RPMI7951 (cell line): Measurements from ENCODE around the gene DAB1. TPM values are rescaled to one million over a fixed set of nuclear protein-coding genes. Genes with fewer than 3 reads are reported as not detected.

Source experiments
- DNase-seq: peaks from one replicate; pipeline ENCODE4 v3.0.0-alpha.2; 2012; ENCODE audit warnings: low read depth
- total RNA-seq: library from RNA; depleted of rRNA; stranded (reverse); fragments of >200 nt; shearing (Covaris generic); gene quantifications from 2 replicates; pipeline ENCODE4 v1.2.3, GENCODE V29; 2014

DAB1 gene
- total RNA-seq, 1 experiment from 2014 or later: not detected

- no peak for DNase-seq
Observed at GRCh38 chr1:57272601-57273000, 151.3 kb downstream of the DAB1 start.

- DNase-seq: no peak
Observed at GRCh38 chr1:57272150-57272549, 151.7 kb downstream of the DAB1 start.

GRCh38 chr1:57270927-57271698 lies 152.7 kb downstream of the DAB1 start:
- DNase-seq: no peak

GRCh38 chr1:57269630-57270225 lies 154.1 kb downstream of the DAB1 start:
- no peak for DNase-seq

- no peak for DNase-seq
Observed at GRCh38 chr1:57265104-57265503, 158.8 kb downstream of the DAB1 start.

GRCh38 chr1:57262472-57262871 lies 161.4 kb downstream of the DAB1 start:
- DNase-seq: no peak

- no peak for DNase-seq
Observed at GRCh38 chr1:57258557-57259325, 165.1 kb downstream of the DAB1 start.

- DNase-seq: no peak
Observed at GRCh38 chr1:57255945-57256344, 167.9 kb downstream of the DAB1 start.

- no peak for DNase-seq
Observed at GRCh38 chr1:57254022-57254421, 169.8 kb downstream of the DAB1 start.

GRCh38 chr1:57252597-57253294 lies 171.1 kb downstream of the DAB1 start:
- no peak for DNase-seq

- DNase-seq: no peak
Observed at GRCh38 chr1:57250021-57250420, 173.8 kb downstream of the DAB1 start.

GRCh38 chr1:57249511-57249910 lies 174.3 kb downstream of the DAB1 start:
- DNase-seq: no peak

GRCh38 chr1:57248830-57249229 lies 175.0 kb downstream of the DAB1 start:
- DNase-seq: no peak

GRCh38 chr1:57238233-57238781 lies 185.6 kb downstream of the DAB1 start:
- DNase-seq: no peak

GRCh38 chr1:57235730-57236510 lies 187.9 kb downstream of the DAB1 start:
- DNase-seq: no peak

GRCh38 chr1:57234459-57234858 lies 189.4 kb downstream of the DAB1 start:
- no peak for DNase-seq

GRCh38 chr1:57232500-57232899 lies 191.4 kb downstream of the DAB1 start:
- no peak for DNase-seq

- DNase-seq: no peak
Observed at GRCh38 chr1:57229998-57230397, 193.9 kb downstream of the DAB1 start.

GRCh38 chr1:57229076-57229475 lies 194.8 kb downstream of the DAB1 start:
- no peak for DNase-seq

- DNase-seq: no peak
Observed at GRCh38 chr1:57222801-57223200, 201.1 kb downstream of the DAB1 start.

- DNase-seq: no peak
Observed at GRCh38 chr1:57222307-57222706, 201.6 kb downstream of the DAB1 start.
